OCI-LY7 (cell line): Measurements from ENCODE around the gene ACSS1. TPM values are rescaled to one million over a fixed set of nuclear protein-coding genes. Genes with fewer than 3 reads are reported as not detected.

Experiments
- BruUV-seq: library from RNA; stranded (reverse); fragments of 400-500 nt; replicated peaks from 2 replicates; lab custom pipeline; 2021; lab: Mats Ljungman, UMichigan
- CTCF ChIA-PET: fragments of 300-600 bp; sonication (Branson Sonifier 250); formaldehyde crosslinking; loops from one replicate; lab custom pipeline; 2022; ENCODE audit warnings: antibody characterized with exemption; ENCODE audit not compliant: unreplicated experiment; lab: Charles Lee
- POLR2A ChIA-PET: fragments of 300-600 bp; sonication (Branson Sonifier 250); formaldehyde crosslinking; loops from one replicate; lab custom pipeline; 2022; ENCODE audit warnings: antibody characterized with exemption; lab: Charles Lee
- DNase-seq: peaks from one replicate; pipeline ENCODE4 v3.0.0-alpha.2; 2015; ENCODE audit warnings: low spot score
- H2AFZ ChIP-seq: fragments of 200-600 bp; sonication (generic), shearing (Covaris generic); 2 replicates; pipeline ENCODE4 v1.6.1; 2014; ENCODE audit warnings: mild to moderate bottlenecking, antibody characterized with exemption, low read length, moderate library complexity
- H3K27ac ChIP-seq: fragments of 200-600 bp; sonication (generic); 2 replicates; pipeline ENCODE4 v1.5.1; 2014; ENCODE audit warnings: mixed run types, low read depth, mild to moderate bottlenecking, moderate library complexity, low read length, inconsistent platforms; ENCODE audit not compliant: poor library complexity, severe bottlenecking
- H3K36me3 ChIP-seq: fragments of 200-600 bp; sonication (generic); 2 replicates; pipeline ENCODE4 v1.6.1; 2014; ENCODE audit warnings: mild to moderate bottlenecking, antibody characterized with exemption, low read length, moderate library complexity, mixed read lengths; ENCODE audit not compliant: insufficient read depth
- H3K4me1 ChIP-seq: fragments of 200-600 bp; sonication (generic); 2 replicates; pipeline ENCODE4 v1.5.1; 2014; ENCODE audit warnings: mild to moderate bottlenecking, low read length; ENCODE audit not compliant: insufficient read depth, poor library complexity, severe bottlenecking
- H3K4me2 ChIP-seq: fragments of 200-600 bp; sonication (generic); 2 replicates; pipeline ENCODE4 v1.6.1; 2014; ENCODE audit warnings: mild to moderate bottlenecking, low read length
- H3K4me3 ChIP-seq: fragments of 200-600 bp; sonication (generic); 2 replicates; pipeline ENCODE4 v1.5.1; 2014; ENCODE audit warnings: mild to moderate bottlenecking, low read depth, low read length; ENCODE audit not compliant: poor library complexity, severe bottlenecking
- H3K79me2 ChIP-seq: fragments of 200-600 bp; sonication (generic); 2 replicates; pipeline ENCODE4 v1.6.1; 2016; ENCODE audit warnings: low read depth, mild to moderate bottlenecking, low read length, moderate library complexity, mixed read lengths; ENCODE audit not compliant: insufficient read depth
- H3K9me2 ChIP-seq: fragments of 200-600 bp; sonication (generic); 2 replicates; pipeline ENCODE4 v1.6.1; 2016; ENCODE audit warnings: mild to moderate bottlenecking, low read length, mixed read lengths; ENCODE audit not compliant: insufficient read depth
- H3K9me3 ChIP-seq: fragments of 200-600 bp; sonication (generic); 2 replicates; pipeline ENCODE4 v1.6.1; 2014; ENCODE audit warnings: mild to moderate bottlenecking, mixed run types, low read length, mixed read lengths
- H4K20me1 ChIP-seq: fragments of 200-600 bp; sonication (generic); 2 replicates; pipeline ENCODE4 v1.6.1; 2014; ENCODE audit warnings: mild to moderate bottlenecking, antibody characterized with exemption, low read length, moderate library complexity, mixed read lengths; ENCODE audit not compliant: insufficient read depth
- EZH2phosphoT487 ChIP-seq: fragments of 200-600 bp; sonication (generic); IDR thresholded peaks from 2 replicates; pipeline ENCODE4 v1.6.1; 2018; ENCODE audit warnings: low read depth, borderline replicate concordance, mild to moderate bottlenecking, mixed run types, antibody characterized with exemption, low read length, moderate library complexity, mixed read lengths
- intact Hi-C: fragments of 100-400 bp; cut with micrococcal nuclease; formaldehyde crosslinking; loops from one replicate; pipeline ENCODE4 v1.10.0; 2022; ENCODE audit not compliant: unreplicated experiment
- total RNA-seq, 2 experiments: library from RNA; depleted of rRNA in 1 of 2; stranded (reverse); fragments of >200 nt in 1 of 2; shearing (Covaris generic) in 1 of 2; gene quantifications; 2 replicates each; pipeline ENCODE4 v1.2.3, GENCODE V29; 2014 to 2022
- TF ChIP-seq, protein P1 (sequence below): fragments of 200-600 bp; sonication (generic); conservative IDR thresholded peaks from 2 replicates; pipeline ENCODE4 v1.5.1; 2014; ENCODE audit warnings: mild to moderate bottlenecking, antibody characterized with exemption, low read length, moderate library complexity, mixed read lengths

ACSS1 gene
- total RNA-seq, 2 experiments from 2014 or later = 0.35 to 0.40 TPM

- ChIA-PET CTCF (no interaction called here), POLR2A (no interaction called here)
- Histone ChIP-seq H3K9me2 (no peaks in the 10 kb centered on the region), H4K20me1 (no peaks in the 10 kb centered on the region; the same call in 1 of the 2 replicates), H3K4me1 (no peaks in the 10 kb centered on the region), H3K4me3 (no peak overlapping the region), H2AFZ (no peak overlapping the region), H3K36me3 (no peaks in the 10 kb centered on the region), H3K79me2 (no peaks in the 10 kb centered on the region), H3K4me2 (no peak overlapping the region), H3K9me3 (no peaks in the 10 kb centered on the region), H3K27ac (no peak overlapping the region)
- no peak for TF ChIP-seq EZH2phosphoT487
- TF ChIP-seq, protein P1, sequence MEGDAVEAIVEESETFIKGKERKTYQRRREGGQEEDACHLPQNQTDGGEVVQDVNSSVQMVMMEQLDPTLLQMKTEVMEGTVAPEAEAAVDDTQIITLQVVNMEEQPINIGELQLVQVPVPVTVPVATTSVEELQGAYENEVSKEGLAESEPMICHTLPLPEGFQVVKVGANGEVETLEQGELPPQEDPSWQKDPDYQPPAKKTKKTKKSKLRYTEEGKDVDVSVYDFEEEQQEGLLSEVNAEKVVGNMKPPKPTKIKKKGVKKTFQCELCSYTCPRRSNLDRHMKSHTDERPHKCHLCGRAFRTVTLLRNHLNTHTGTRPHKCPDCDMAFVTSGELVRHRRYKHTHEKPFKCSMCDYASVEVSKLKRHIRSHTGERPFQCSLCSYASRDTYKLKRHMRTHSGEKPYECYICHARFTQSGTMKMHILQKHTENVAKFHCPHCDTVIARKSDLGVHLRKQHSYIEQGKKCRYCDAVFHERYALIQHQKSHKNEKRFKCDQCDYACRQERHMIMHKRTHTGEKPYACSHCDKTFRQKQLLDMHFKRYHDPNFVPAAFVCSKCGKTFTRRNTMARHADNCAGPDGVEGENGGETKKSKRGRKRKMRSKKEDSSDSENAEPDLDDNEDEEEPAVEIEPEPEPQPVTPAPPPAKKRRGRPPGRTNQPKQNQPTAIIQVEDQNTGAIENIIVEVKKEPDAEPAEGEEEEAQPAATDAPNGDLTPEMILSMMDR = no peak
- no TSS peak for BruUV-seq
- intact Hi-C loops = no loop called here
- no peak for DNase-seq
Measured at GRCh38 chr20:25022680-25023079, 35.3 kb downstream of the ACSS1 start.

- Histone ChIP-seq H3K79me2 (no peaks in the 10 kb centered on the region), H3K9me2 (no peaks in the 10 kb centered on the region), H3K27ac (no peak overlapping the region), H3K36me3 (no peaks in the 10 kb centered on the region), H3K9me3 (no peaks in the 10 kb centered on the region), H4K20me1 (no peaks in the 10 kb centered on the region; the same call in 1 of the 2 replicates), H3K4me1 (no peaks in the 10 kb centered on the region), H3K4me3 (no peak overlapping the region), H2AFZ (no peak overlapping the region), H3K4me2 (no peak overlapping the region)
- intact Hi-C loops = no loop called here
- CTCF ChIA-PET = no interaction called here
- TF ChIP-seq EZH2phosphoT487 = no peak
- POLR2A ChIA-PET = no interaction called here
- no TSS peak for BruUV-seq
- DNase-seq = no peak
Measured at GRCh38 chr20:25021336-25021735, 36.6 kb downstream of the ACSS1 start.

DNA sequence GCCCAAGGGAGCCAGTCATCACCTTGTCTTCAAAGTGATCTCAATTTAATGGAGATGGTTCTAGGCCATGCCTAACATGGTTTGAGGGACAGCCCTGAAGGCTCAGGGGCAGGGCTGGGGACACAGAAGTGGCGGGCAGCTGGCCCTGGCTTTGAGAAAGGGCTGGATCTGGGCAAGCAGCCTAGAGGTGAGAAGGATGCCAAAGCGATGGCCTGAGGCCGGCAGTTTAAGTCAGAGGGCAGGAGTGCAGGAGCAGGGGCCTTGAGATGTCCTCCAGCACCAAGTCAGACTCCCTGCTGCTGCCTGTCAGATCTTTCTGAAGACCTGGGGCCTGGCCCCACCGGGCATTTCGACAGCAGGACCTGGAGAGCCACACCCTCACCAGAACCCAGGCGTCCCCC, 37.0 kb downstream of the ACSS1 start:
- Histone ChIP-seq H3K36me3 (no peaks in the 10 kb centered on the region), H3K9me3 (no peaks in the 10 kb centered on the region), H3K27ac (no peak overlapping the region), H3K79me2 (no peaks in the 10 kb centered on the region), H3K4me2 (no peak overlapping the region), H3K4me3 (no peak overlapping the region), H2AFZ (no peak overlapping the region), H3K9me2 (no peaks in the 10 kb centered on the region), H4K20me1 (no peaks in the 10 kb centered on the region; the same call in 1 of the 2 replicates), H3K4me1 (no peaks in the 10 kb centered on the region)
- no TSS peak for BruUV-seq
- DNase-seq = no peak
- ChIA-PET CTCF (no interaction called here), POLR2A (no interaction called here)
- TF ChIP-seq EZH2phosphoT487 = no peak
- TF ChIP-seq, protein P1 = no peak
- intact Hi-C loops = no loop called here
